ENCODE measurements around the gene INPP5J.

- TF ChIP-seq POLR2AphosphoS5 (IDR thresholded peaks at IDR 0.05) (no peak), CTCF (IDR thresholded peaks at IDR 0.05 in 8 of 11, conservative IDR thresholded peaks at IDR 0.05 in 3 of 11) (no peak), POLR2A (IDR thresholded peaks at IDR 0.05) (no peak)
Observed at GRCh38 chr22:31086703-31087330, 35.9 kb upstream of the INPP5J start.

Measured in spleen (tissue), 7 donors.